Adipocyte (in vitro differentiated cells): ENCODE data around the gene TPT1.
"Not testable (repeated sequence)": the region's sequence is repeated elsewhere in the genome, so short reads cannot be mapped to it uniquely, and the experiment has no call there.

Experiments used
- DNase-seq: peaks from one replicate; pipeline ENCODE4 v3.0.0-alpha.2; 2015; ENCODE audit warnings: low read depth
- H3K27me3 ChIP-seq: replicated peaks from 2 replicates; pipeline ENCODE4 v1.7.0; 2013; ENCODE audit warnings: mild to moderate bottlenecking, low read length, moderate library complexity; ENCODE audit not compliant: control insufficient read depth, insufficient read depth
- H3K36me3 ChIP-seq: 2 replicates; pipeline ENCODE4 v1.7.0; 2013; ENCODE audit warnings: low read length, mild to moderate bottlenecking, moderate library complexity; ENCODE audit not compliant: control insufficient read depth, insufficient read depth, severe bottlenecking
- H3K4me1 ChIP-seq: 2 replicates; pipeline ENCODE4 v1.7.0; 2013; ENCODE audit warnings: mild to moderate bottlenecking, low read length, moderate library complexity; ENCODE audit not compliant: control insufficient read depth, insufficient read depth
- H3K4me3 ChIP-seq: 2 replicates; pipeline ENCODE4 v1.7.0; 2013; ENCODE audit warnings: mild to moderate bottlenecking, low read length, moderate library complexity
- H3K9ac ChIP-seq: 2 replicates; pipeline ENCODE4 v1.7.0; 2013; ENCODE audit warnings: mild to moderate bottlenecking, low read length, moderate library complexity
- H3K9me3 ChIP-seq: 2 replicates; pipeline ENCODE4 v1.7.0; 2013; ENCODE audit warnings: mild to moderate bottlenecking, low read length, moderate library complexity; ENCODE audit not compliant: control insufficient read depth

TPT1 gene

DNA sequence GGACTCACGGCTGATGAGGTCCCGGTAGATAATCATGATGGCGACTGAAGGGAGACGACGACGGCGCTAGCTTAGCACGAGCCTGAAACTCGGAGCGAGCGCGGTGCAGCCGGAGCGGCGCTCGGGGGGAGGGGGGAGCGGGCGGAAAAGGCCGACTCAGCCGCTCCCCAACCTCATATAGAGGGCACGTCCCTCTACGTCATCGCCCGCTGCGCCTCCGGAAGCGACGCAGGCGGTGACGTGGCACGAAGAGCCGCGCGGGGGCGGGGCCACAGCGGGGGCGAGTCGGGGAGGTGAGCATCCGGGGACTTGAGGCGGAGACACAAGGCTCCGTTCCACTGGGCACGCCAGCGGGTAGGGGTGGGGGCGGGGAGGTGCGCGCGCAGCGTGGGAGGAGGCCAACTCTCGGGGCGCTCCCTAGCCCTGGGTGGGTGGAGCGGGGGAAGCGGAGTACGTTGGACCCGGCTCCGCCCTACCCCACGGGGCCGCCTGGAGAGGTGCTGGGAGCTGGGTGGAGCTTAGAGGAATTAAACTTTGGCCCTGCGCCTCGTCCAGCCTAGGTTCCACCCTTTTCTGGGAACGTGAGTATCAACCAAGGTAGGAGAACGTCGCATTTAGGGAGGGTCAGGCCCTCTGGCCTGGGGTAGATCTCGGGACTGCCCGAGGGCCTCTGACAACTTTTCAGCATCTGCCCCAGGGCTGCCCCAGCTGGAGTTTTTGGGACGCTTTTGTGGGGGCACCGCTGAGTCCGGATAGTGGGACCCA is at the start of gene TPT1:
Gene TPT1, minus strand, starts transcription at position 150 of the 765 bp plus-strand sequence. Its CDS starts 114 bp downstream, at position 36.
- Histone ChIP-seq H3K27me3 (no peaks in the 10 kb centered on the region), H3K9ac (peak within 1 kb of the TSS; percentile 97), H3K9me3 (no peaks in the 10 kb centered on the region), H3K4me3 (peak within 1 kb of the TSS; percentile 93), H3K4me1 (peaks cover 45% of the 10 kb centered on the region), H3K36me3 (peaks cover 41% of the 10 kb centered on the region)
- peak; percentile 99 for DNase-seq

DNA sequence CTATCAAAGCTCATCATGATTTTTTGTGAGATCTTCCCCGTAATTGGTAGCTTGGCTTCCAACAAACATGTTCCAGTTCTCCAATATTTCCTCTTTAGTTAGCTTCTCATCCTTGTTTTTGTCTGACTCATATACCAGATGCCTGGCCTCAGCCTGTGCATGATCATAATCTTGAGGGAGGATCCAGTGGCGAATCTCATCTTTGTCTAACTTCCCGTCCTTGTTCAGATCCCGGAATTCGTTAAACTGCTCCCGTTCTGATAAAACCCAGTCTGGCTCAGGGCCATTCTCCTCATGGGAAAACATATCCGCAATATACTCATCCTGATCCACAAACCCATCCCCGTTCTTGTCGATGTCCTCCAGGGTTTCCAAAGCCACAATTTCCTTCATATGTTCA is 49.4 kb upstream of the TPT1 start:
- not testable (repeated sequence) for H3K4me3 ChIP-seq, H3K4me1 ChIP-seq, H3K9ac ChIP-seq, H3K27me3 ChIP-seq, DNase-seq, H3K9me3 ChIP-seq
- peaks cover 16% of the 10 kb centered on the region for H3K36me3 ChIP-seq

DNA sequence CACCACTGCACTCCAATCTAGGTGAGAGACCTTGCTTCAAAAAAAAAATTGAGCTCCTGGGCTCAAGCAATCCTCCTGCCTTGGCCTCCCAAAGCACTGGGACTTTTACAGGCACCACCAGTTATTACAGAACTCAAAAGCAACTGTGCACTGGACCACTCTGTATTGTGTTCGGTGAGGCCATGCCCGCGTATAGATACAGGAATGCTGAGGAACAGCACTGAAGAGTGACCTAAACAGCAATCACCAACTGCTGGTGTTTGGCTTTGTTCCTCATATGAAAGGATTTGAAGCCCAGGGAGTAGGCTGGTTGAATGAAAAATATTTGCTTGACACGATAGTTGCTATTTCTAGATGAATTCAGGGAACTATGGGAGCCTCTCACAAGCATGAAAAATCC is 47.7 kb upstream of the TPT1 start:
- Histone ChIP-seq H3K36me3 (peaks cover 11% of the 10 kb centered on the region), H3K4me3 (no peak overlapping the region), H3K27me3 (no peaks in the 10 kb centered on the region), H3K9ac (no peak overlapping the region), H3K9me3 (no peaks in the 10 kb centered on the region), H3K4me1 (no peaks in the 10 kb centered on the region)
- DNase-seq: no peak

DNA sequence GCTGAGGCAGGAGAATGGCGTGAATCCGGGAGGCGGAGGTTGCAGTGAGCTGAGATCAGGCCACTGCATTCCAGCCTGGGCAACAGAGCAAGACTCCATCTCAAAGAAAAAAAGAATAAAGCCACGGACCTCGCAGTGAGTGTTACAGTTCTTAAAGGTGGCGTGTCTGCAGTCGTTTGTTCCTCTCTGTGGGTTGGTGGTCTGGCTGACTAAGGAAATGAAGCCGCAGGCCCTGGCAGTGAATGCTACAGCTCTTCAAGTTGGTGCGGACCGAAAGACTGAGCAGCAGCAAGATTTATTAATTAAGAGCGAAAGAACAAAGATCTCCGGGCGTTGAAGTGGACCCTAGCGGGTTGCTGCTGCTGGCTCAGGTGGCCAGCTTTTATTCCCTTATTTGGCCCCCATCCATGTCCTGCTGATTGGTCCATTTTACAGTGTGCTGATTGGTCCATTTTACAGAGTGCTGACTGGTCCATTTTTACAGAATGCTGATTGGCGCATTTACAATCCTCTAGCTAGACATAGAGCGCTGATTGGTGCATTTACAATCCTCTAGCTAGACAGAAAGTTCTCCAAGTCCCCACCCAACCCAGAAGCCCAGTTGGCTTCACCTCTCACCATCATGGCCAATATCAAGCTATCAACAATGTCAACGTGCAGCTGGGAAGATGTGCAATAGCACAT is 46.1 kb upstream of the TPT1 start:
- H3K9me3 ChIP-seq, H3K4me3 ChIP-seq, H3K9ac ChIP-seq, H3K4me1 ChIP-seq, DNase-seq, H3K36me3 ChIP-seq, H3K27me3 ChIP-seq: not testable (repeated sequence)

GRCh38 chr13:45385907-45386553 is 45.0 kb upstream of the TPT1 start:
- Histone ChIP-seq H3K36me3 (peaks cover 3% of the 10 kb centered on the region), H3K9me3 (no peaks in the 10 kb centered on the region), H3K4me3 (no peak overlapping the region), H3K4me1 (no peaks in the 10 kb centered on the region), H3K9ac (no peak overlapping the region), H3K27me3 (no peaks in the 10 kb centered on the region)
- no peak for DNase-seq

DNA sequence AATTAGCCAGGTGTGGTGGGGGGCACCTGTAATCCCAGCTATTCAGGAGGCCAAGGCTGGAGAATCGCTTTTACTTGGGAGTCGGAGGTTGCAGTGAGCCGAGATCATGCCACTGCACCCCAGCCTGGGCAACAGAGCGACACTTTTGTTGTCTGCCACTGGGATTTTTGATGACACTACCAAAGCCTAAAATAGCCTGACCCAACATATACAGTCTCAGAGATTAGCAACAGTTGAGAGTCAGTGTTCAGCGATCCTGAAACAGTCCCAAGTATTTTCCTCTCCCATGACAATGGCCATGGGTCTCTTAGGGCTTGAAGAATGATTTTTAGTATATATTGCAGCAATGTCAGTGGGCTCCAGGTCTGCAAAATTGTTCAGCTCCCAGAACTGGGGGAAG is 44.3 kb upstream of the TPT1 start:
- H3K4me3 ChIP-seq: no peak overlapping the region
- no peaks in the 10 kb centered on the region for H3K27me3 ChIP-seq
- H3K36me3 ChIP-seq: peaks cover 3% of the 10 kb centered on the region
- no peak for DNase-seq
- H3K9me3 ChIP-seq: no peaks in the 10 kb centered on the region
- H3K9ac ChIP-seq: no peak overlapping the region
- no peaks in the 10 kb centered on the region for H3K4me1 ChIP-seq

DNA sequence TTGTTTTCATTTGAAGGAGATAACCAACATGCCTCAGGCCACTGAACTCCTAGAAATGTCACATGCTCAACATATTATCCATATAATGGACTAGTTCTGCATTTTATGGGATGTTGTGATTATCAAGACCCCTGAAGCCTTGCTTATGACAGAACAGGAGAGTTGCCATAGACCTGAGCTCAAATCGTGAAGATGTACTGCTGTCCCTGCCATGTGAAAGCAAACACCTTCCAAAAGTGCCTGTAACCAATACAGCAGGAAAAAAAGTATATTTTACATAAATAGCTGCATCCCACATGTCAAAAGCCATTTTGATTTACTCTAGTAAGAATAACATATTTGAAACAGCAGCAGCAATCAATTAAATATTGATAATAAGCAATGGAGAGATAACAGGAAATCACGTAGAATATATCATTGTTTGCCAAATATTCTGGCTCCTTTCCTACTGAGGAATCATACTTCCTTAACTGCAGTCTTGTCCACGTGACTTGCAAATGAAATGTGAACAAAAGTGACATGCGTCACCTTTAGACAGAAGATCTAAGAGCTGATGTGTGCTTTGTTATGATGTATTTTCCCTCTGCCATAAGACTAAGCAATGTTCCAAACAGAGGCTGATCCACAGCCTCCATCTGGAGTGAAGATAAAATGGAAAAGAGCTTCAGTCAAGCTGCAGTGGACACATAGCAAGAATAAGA is 43.6 kb upstream of the TPT1 start:
- no peak overlapping the region for H3K4me3 ChIP-seq
- H3K27me3 ChIP-seq: no peaks in the 10 kb centered on the region
- DNase-seq: no peak
- no peaks in the 10 kb centered on the region for H3K4me1 ChIP-seq
- peaks cover 3% of the 10 kb centered on the region for H3K36me3 ChIP-seq
- no peaks in the 10 kb centered on the region for H3K9me3 ChIP-seq
- H3K9ac ChIP-seq: no peak overlapping the region

GRCh38 chr13:45382739-45383138 is 41.8 kb upstream of the TPT1 start:
- H3K36me3 ChIP-seq, H3K9me3 ChIP-seq, H3K4me3 ChIP-seq, H3K4me1 ChIP-seq, H3K27me3 ChIP-seq, H3K9ac ChIP-seq, DNase-seq: not testable (repeated sequence)

DNA sequence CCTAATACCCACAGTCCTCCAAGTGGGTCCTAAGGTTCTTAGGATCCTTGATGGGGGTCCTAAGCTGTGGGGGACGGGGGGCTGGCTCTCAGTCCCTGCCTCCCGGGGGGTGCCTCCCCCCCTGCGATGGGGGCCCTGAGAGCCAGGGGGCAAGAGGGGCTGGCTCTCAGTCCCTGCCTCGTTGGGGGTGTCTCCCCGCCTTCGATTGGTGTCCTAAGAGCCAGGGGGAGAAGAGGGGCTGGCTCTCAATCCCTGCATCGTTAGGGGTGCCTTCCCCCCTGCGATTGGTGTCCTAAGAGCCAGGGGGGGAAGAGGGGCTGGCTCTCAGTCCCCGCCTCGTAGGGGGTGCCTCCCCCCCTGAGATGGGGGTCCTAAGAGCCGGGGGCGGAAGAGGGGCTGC is 40.2 kb upstream of the TPT1 start:
- no peaks in the 10 kb centered on the region for H3K9me3 ChIP-seq
- no peak overlapping the region for H3K9ac ChIP-seq
- no peak for DNase-seq
- H3K4me3 ChIP-seq: no peak overlapping the region
- H3K4me1 ChIP-seq: no peaks in the 10 kb centered on the region
- peaks cover 3% of the 10 kb centered on the region for H3K36me3 ChIP-seq
- H3K27me3 ChIP-seq: no peaks in the 10 kb centered on the region

DNA sequence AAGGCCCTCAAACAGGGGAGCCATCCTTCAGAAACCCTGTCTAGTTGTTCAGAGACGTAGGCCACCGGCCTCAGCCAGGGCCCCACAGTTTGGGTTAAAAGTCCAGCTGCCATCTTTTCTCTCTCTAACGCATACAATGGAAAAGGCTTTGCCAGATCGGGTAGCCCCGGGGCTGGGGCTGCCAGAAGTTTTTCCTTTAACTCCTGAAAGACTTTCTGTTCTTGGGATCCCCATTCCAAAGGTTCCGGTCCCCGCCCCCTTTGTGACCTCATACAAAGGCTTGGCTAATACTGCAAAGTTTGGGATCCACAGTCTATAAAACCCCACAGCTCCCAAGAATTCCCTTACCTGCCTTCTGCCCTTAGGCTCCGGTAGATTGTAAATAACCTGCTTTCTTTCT is 39.7 kb upstream of the TPT1 start:
- not testable (repeated sequence) for H3K36me3 ChIP-seq, DNase-seq, H3K4me1 ChIP-seq, H3K9ac ChIP-seq, H3K9me3 ChIP-seq, H3K27me3 ChIP-seq, H3K4me3 ChIP-seq

DNA sequence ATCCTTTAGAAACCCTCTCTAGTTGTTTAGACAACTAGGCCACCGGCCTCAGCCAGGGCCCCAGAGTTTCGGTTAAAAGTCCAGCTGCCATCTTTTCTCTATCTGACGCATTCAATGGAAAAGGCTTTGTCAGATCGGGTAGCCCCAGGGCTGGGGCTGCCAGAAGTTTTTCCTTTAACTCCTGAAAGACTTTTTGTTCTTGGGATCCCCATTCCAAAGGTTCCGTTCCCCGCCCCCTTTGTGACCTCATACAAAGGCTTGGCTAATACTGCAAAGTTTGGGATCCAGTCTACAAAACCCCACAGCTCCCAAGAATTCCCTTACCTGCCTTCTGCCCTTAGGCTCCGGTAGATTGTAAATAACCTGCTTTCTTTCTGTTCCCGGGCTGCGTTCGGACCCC is 38.5 kb upstream of the TPT1 start:
- not testable (repeated sequence) for H3K27me3 ChIP-seq, DNase-seq, H3K9me3 ChIP-seq, H3K36me3 ChIP-seq, H3K4me3 ChIP-seq, H3K9ac ChIP-seq, H3K4me1 ChIP-seq
